K562 (cell line): Measurements from ENCODE around the gene NOX1. TPM values are rescaled to one million over a fixed set of nuclear protein-coding genes. Genes with fewer than 3 reads are reported as not detected.
A peak's percentile ranks its signal among the peaks of the same experiment; 100 is the strongest.

Source experiments
- ATF1 ChIP-seq, 2 experiments: fragments of 450-650 bp in 1 of 2; IDR thresholded peaks; 2 replicates each; pipeline ENCODE4 v1.6.1; 2016; ENCODE audit warnings: missing compliant biosample characterization in 1 of 2, missing genetic modification characterization in 1 of 2
- ATF7 ChIP-seq: fragments of 450-650 bp; IDR thresholded peaks from 2 replicates; pipeline ENCODE4 v1.7.1; 2014; ENCODE audit warnings: mild to moderate bottlenecking, moderate library complexity
- GTF2E2 ChIP-seq: fragments of 200-800 bp; sonication (Bioruptor generic); IDR thresholded peaks from 2 replicates; pipeline ENCODE4 v1.6.1; 2016; ENCODE audit warnings: missing genetic modification characterization, missing compliant biosample characterization
- HES1 ChIP-seq: fragments of 450-650 bp; IDR thresholded peaks from 2 replicates; pipeline ENCODE4 v1.6.1; 2016; ENCODE audit warnings: low read depth, mild to moderate bottlenecking, moderate library complexity
- MYBL2 ChIP-seq, 2 experiments: fragments of 450-650 bp in 1 of 2; sonication (generic) in 1 of 2; formaldehyde crosslinking in 1 of 2; IDR thresholded peaks; 2 replicates each; pipeline versions ENCODE4 v1.6.1 to v1.8.1; 2017 to 2022; ENCODE audit warnings: borderline replicate concordance in 1 of 2, inconsistent platforms in 1 of 2, low read depth in 1 of 2, mild to moderate bottlenecking in 1 of 2, missing genetic modification reagents in 1 of 2, moderate library complexity in 1 of 2
- POLR2A ChIP-seq: fragments of 450-650 bp; conservative IDR thresholded peaks from 2 replicates; pipeline ENCODE4 v1.6.1; 2016
- PPARD ChIP-seq: fragments of 250-450 bp; sonication (Bioruptor Pico); IDR thresholded peaks from 2 replicates; pipeline ENCODE4 v1.8.0; 2022; ENCODE audit warnings: inconsistent platforms, mild to moderate bottlenecking, moderate library complexity
- RAD51 ChIP-seq: fragments of 450-650 bp; IDR thresholded peaks from 2 replicates; pipeline ENCODE4 v1.7.1; 2016; ENCODE audit warnings: low read depth, mild to moderate bottlenecking, borderline replicate concordance
- SMARCA4 ChIP-seq: fragments of 450-650 bp; IDR thresholded peaks from 2 replicates; pipeline ENCODE4 v1.6.1; 2016
- TAF7 ChIP-seq: fragments of 450-650 bp; IDR thresholded peaks from 2 replicates; pipeline ENCODE4 v1.6.1; 2016; ENCODE audit warnings: missing genetic modification characterization, missing compliant biosample characterization
- XRCC4 ChIP-seq: IDR thresholded peaks from one replicate; pipeline ENCODE4 v1.6.1; 2011; ENCODE audit not compliant: insufficient read depth, insufficient read length; ENCODE audit errors: extremely low read depth
- ZNF134 ChIP-seq: fragments of 250-450 bp; sonication (Bioruptor Pico); conservative IDR thresholded peaks from 2 replicates; pipeline ENCODE4 v1.4.0; 2020
- ZNF395 ChIP-seq: fragments of 200-800 bp; sonication (Bioruptor generic); IDR thresholded peaks from 2 replicates; pipeline ENCODE4 v1.6.1; 2017; ENCODE audit warnings: missing genetic modification characterization, missing compliant biosample characterization
- ZNF57 ChIP-seq: fragments of 450-650 bp; formaldehyde crosslinking; IDR thresholded peaks from 2 replicates; pipeline ENCODE4 v1.4.0; 2020; ENCODE audit warnings: mild to moderate bottlenecking, moderate library complexity
- polyA plus RNA-seq, 8 experiments: library from polyadenylated mRNA; depleted of rRNA in 4 of 8; stranded (reverse) in 5 of 8; unstranded in 3 of 8; fragments of >200 nt; fragmentation: Nextera tagmentation in 2 of 8; fragmentation: Illumina TruSeq in 1 of 8; extraction: Ambion mirVana in 2 of 8; extraction: Trizol in 1 of 8; gene quantifications; 2 replicates each; pipeline versions ENCODE4 v1.2.1 to v1.2.3, GENCODE V29; 2011 to 2014; ENCODE audit warnings: inconsistent platforms in 1 of 8, missing spikeins in 1 of 8
- total RNA-seq, 7 experiments: library from RNA; depleted of rRNA in 6 of 7; stranded (reverse); fragments of >200 nt in 6 of 7; fragmentation: Illumina TruSeq in 2 of 7; extraction: Trizol in 2 of 7; gene quantifications; 2 replicates each; pipeline versions ENCODE4 v1.2.1 to v1.2.3, GENCODE V29; 2011 to 2021; ENCODE audit warnings: low replicate concordance in 1 of 7
- TF ChIP-seq, protein P1 (sequence below): fragments of 450-650 bp; IDR thresholded peaks from 2 replicates; pipeline ENCODE4 v1.6.1; 2016; ENCODE audit warnings: low read depth

NOX1 gene
- total and polyA plus RNA-seq, 9 of the 15 experiments (the other 6 are each of a cell fraction or from before 2014, with no cell fraction given): 0.01 TPM; not detected in 8

DNA sequence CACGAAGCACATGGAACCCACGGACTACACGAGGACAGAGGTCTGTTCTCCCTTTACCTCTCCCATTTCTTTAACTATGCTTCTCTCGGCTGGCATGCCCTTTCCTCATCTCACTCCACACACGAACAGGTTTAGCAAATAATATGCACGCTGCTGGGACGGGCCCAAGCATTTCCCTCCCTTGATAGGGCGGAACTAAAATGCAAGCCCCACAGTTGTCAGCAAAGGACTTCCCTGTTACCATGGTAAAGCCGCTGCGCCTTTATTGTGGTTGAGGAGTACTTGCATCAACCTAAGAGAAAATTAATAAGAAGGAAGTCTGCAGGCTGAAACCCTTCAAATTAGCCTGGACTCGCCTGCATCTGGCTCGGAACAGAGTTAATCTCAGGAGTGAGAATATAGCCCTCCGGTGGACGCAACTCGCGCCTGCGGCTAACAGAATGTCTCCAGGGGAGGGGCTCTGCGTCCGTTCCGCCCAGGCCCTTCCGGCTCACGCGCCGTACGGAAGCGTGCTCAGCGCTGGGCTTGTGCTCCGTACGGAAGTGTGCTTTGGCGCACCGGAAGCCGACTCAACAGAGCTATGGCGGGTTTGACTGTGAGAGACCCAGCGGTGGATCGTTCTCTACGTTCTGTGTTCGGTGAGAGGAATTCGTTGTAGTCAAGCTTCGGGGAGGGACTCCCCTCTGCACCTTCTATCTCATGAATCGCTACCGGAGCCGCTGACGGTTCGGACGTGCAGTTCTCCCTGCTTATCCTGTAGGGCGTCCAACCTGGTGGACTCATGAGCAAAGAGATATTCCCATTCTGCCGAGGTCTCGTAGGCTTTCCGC is 54.1 kb downstream of the NOX1 start, which contains the start of gene CSTF2 (continued):
- no peak for TF ChIP-seq RAD51
- peak; percentile 71; the same call in 1 of the 2 replicates for TF ChIP-seq TAF7
- TF ChIP-seq GTF2E2 (tag): no peak
- TF ChIP-seq ZNF57 (CRISPR knock-in tag): no peak
- no peak for TF ChIP-seq MYBL2 (IDR thresholded peaks at IDR 0.05; ENCODE audit: low read depth)
- no peak for TF ChIP-seq MYBL2 (CRISPR knock-in tag; IDR thresholded peaks at IDR 0.05; ENCODE audit: borderline replicate concordance)
- TF ChIP-seq, protein P1, sequence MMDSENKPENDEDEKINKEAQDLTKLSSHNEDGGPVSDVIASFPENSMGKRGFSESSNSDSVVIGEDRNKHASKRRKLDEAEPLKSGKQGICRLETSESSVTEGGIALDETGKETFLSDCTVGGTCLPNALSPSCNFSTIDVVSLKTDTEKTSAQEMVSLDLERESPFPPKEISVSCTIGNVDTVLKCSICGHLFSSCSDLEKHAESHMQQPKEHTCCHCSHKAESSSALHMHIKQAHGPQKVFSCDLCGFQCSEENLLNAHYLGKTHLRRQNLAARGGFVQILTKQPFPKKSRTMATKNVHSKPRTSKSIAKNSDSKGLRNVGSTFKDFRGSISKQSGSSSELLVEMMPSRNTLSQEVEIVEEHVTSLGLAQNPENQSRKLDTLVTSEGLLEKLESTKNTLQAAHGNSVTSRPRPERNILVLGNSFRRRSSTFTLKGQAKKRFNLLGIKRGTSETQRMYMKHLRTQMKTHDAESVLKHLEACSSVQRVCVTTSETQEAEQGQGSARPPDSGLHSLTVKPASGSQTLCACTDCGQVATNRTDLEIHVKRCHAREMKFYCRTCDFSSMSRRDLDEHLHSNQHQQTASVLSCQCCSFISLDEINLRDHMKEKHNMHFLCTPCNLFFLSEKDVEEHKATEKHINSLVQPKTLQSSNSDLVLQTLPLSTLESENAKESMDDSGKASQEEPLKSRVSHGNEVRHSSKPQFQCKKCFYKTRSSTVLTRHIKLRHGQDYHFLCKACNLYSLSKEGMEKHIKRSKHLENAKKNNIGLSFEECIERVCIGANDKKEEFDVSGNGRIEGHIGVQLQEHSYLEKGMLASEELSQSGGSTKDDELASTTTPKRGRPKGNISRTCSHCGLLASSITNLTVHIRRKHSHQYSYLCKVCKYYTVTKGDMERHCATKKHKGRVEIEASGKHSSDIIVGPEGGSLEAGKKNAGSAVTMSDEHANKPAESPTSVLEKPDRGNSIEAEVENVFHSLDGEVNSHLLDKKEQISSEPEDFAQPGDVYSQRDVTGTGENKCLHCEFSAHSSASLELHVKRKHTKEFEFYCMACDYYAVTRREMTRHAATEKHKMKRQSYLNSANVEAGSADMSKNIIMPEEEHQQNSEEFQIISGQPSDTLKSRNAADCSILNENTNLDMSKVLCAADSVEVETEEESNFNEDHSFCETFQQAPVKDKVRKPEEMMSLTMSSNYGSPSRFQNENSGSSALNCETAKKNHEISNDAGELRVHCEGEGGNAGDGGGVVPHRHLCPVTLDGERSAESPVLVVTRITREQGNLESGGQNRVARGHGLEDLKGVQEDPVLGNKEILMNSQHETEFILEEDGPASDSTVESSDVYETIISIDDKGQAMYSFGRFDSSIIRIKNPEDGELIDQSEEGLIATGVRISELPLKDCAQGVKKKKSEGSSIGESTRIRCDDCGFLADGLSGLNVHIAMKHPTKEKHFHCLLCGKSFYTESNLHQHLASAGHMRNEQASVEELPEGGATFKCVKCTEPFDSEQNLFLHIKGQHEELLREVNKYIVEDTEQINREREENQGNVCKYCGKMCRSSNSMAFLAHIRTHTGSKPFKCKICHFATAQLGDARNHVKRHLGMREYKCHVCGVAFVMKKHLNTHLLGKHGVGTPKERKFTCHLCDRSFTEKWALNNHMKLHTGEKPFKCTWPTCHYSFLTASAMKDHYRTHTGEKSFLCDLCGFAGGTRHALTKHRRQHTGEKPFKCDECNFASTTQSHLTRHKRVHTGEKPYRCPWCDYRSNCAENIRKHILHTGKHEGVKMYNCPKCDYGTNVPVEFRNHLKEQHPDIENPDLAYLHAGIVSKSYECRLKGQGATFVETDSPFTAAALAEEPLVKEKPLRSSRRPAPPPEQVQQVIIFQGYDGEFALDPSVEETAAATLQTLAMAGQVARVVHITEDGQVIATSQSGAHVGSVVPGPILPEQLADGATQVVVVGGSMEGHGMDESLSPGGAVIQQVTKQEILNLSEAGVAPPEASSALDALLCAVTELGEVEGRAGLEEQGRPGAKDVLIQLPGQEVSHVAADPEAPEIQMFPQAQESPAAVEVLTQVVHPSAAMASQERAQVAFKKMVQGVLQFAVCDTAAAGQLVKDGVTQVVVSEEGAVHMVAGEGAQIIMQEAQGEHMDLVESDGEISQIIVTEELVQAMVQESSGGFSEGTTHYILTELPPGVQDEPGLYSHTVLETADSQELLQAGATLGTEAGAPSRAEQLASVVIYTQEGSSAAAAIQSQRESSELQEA: no peak
- no peak for TF ChIP-seq SMARCA4
- TF ChIP-seq ZNF395 (CRISPR knock-in tag): 0 out of 2 replicates have a peak, but pooled peaks have one; percentile 28
- TF ChIP-seq HES1: no peak
- no peak for TF ChIP-seq PPARD (CRISPR knock-in tag)
- TF ChIP-seq ATF7: peak; percentile 47; the same call in 1 of the 2 replicates
- no peak for TF ChIP-seq ATF1 (CRISPR knock-in tag; IDR thresholded peaks at IDR 0.05)
- peak; percentile 50 for TF ChIP-seq ATF1 (tag; IDR thresholded peaks at IDR 0.05)
- TF ChIP-seq XRCC4: no peak
- TF ChIP-seq ZNF134 (CRISPR knock-in tag): no peak
- peak; percentile 86 for TF ChIP-seq POLR2A
